AG09309 (cell line): ENCODE data around the gene GMIP.
"Not testable (repeated sequence)": the region's sequence is repeated elsewhere in the genome, so short reads cannot be mapped to it uniquely, and the experiment has no call there.

Experiments used
- DNase-seq: peaks from one replicate; pipeline ENCODE4 v3.0.0-alpha.2; 2010; ENCODE audit warnings: low read depth
- H3K4me3 ChIP-seq: 2 replicates; pipeline ENCODE4 v1.5.1; 2011; ENCODE audit warnings: mild to moderate bottlenecking, low read depth, low read length, moderate library complexity; ENCODE audit not compliant: control insufficient read depth
- TF ChIP-seq, protein P1 (sequence below): IDR thresholded peaks from 2 replicates; pipeline ENCODE4 v1.5.1; 2011; ENCODE audit warnings: mild to moderate bottlenecking, low read depth, low read length, inconsistent platforms; ENCODE audit not compliant: insufficient read depth, control insufficient read depth; ENCODE audit errors: missing control alignments

GMIP gene

DNA sequence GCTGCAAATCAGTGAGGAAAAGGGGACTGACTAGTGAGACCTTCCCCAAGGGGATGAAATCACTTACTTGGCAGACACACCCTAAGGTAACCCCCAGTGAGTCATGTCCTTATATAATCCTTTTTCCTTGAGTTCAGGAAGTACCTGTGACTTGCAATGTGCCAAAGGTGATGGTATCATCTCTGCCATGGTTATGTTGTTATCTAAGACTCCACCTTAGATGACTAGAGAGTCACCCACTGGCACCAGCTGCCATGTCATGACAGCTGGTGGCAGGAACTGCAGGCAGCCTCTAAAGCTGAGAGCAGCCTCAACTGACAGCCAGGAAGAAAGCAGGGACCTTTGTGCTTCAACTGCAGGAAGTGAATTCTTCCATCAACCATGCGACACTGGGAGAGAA lies 37.4 kb downstream of the GMIP start:
- no peak overlapping the region for H3K4me3 ChIP-seq
- DNase-seq, result no peak
- TF ChIP-seq, protein P1, sequence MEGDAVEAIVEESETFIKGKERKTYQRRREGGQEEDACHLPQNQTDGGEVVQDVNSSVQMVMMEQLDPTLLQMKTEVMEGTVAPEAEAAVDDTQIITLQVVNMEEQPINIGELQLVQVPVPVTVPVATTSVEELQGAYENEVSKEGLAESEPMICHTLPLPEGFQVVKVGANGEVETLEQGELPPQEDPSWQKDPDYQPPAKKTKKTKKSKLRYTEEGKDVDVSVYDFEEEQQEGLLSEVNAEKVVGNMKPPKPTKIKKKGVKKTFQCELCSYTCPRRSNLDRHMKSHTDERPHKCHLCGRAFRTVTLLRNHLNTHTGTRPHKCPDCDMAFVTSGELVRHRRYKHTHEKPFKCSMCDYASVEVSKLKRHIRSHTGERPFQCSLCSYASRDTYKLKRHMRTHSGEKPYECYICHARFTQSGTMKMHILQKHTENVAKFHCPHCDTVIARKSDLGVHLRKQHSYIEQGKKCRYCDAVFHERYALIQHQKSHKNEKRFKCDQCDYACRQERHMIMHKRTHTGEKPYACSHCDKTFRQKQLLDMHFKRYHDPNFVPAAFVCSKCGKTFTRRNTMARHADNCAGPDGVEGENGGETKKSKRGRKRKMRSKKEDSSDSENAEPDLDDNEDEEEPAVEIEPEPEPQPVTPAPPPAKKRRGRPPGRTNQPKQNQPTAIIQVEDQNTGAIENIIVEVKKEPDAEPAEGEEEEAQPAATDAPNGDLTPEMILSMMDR, result no peak

DNA sequence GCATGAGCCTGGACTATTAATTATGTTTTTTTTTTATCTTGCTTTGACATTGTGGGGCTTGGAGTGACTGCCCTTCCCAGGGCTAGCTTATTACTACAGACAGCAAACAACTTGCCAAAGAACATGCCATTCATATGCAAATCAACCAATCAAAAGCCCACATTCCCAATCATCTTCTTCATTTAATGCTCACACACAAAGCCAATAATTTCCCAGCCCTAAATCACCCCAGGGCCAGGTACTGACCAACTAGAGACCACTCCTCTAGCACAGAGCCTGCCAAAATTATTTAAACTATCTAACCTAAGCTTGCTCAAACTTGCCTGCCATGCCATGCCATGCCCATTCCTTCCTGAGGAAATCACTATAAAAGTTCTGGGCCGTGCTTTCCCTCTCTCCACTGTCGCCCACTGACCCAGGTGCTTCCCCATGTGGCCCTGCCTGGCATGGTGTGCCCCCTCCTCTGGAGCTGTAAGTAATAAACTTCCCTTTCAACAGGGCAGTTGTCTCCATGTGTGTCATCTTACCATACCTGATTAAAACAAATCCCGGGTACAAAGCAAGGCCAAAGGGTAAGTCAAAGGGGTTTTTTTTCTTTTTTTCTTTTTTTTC lies 40.6 kb downstream of the GMIP start:
- H3K4me3 ChIP-seq, result no peak overlapping the region
- no peak for DNase-seq
- TF ChIP-seq, protein P1, result no peak

DNA sequence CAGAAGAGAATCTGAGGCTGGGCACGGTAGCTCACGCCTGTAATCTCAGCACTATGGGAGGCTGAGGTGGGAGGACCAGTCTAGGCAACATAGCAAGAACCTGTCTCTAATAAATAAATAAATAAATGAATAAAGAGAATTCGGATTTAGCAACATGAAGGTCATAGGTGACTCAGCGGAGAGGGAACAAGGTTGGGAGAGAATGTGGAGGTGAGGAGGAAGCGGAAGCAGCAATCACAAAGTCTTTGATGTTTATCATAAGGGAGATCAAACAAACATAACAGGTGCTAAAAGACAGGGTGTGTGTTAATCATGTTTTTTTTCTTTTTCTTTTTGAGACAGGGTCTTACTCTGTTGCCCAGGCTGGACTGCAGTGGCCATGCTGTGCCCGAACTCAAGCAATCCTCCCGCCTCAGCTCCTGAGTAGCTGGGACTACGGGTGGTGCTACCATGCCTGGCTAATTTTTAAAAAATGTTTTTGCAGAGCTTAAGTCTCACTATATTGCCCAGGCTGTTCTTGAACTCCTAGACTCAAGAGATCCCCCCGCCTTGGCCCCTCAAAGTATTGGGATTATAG lies 41.2 kb downstream of the GMIP start:
- TF ChIP-seq, protein P1, result no peak
- H3K4me3 ChIP-seq, result no peak overlapping the region
- DNase-seq, result no peak

DNA sequence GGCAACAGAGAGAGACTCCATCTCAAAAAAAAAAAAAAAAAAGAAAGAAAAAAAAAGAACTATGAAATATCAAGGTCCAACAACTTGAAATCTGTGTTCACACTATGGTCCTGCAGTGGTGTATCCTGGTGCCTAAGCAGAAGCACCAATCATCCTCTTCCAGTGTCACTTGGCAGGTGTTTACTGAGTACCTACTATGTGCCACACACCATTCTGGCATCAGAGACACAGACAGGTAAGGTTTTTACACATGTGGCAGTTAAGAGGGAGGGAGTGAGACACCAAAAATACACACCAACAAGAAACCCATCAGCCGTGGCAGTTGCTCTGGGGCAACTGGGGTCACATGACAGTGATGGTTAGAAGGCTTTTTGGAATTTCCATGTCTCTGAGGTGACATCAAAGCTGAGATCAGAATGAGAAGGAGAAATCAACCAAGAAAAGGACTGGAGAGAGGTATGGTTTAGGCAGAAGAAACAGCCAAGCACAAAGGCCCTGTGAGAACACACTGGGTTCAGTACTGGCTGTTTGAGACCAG lies 42.6 kb downstream of the GMIP start:
- TF ChIP-seq, protein P1, result no peak
- H3K4me3 ChIP-seq, result no peak overlapping the region
- DNase-seq, result no peak

- H3K4me3 ChIP-seq, DNase-seq: not testable (repeated sequence)
These were observed 44.6 kb downstream of the GMIP start for GRCh38 chr19:19598728-19599451.

- TF ChIP-seq, protein P1, result no peak
- DNase-seq, result no peak
- no peak overlapping the region for H3K4me3 ChIP-seq
These were observed 45.6 kb downstream of the GMIP start for GRCh38 chr19:19597809-19598306.
